K562 (cell line): ENCODE measurements around the gene OLFM3. TPM values are rescaled to one million over a fixed set of nuclear protein-coding genes. Genes with fewer than 3 reads are reported as not detected.

Experiments
- ATAC-seq: fragments of 200-7000 bp; cut with Tn5 transposase; 3 replicates; pipeline ENCODE4 v1.9.1; 2020; ENCODE audit warnings: moderate library complexity
- BruUV-seq: library from RNA; stranded (reverse); fragments of 400-500 nt; replicated peaks from 2 replicates; lab custom pipeline; 2021; lab: Mats Ljungman, UMichigan
- CTCF ChIA-PET: fragments of 300-600 bp; formaldehyde crosslinking; extraction: SDS; loops from one replicate; lab custom pipeline; 2021; ENCODE audit warnings: low intra/inter-chr PET ratio; lab: Yijun Ruan, JAX
- POLR2A ChIA-PET: fragments of 300-600, 350-650 bp; sonication (Branson Sonifier 250); formaldehyde crosslinking; extraction: SDS; loops from one replicate; lab custom pipeline; 2021; ENCODE audit warnings: antibody characterized with exemption, inconsistent platforms; lab: Yijun Ruan, JAX
- DNase-seq, 4 experiments: peaks; one replicate each; pipeline versions ENCODE4 v3.0.0 to v3.0.0-alpha.2; 2011 to 2018; ENCODE audit warnings: low spot score in 3 of 4, mixed read lengths in 3 of 4; ENCODE audit errors: extremely low read depth in 1 of 4
- FAIRE-seq: peaks from 2 replicates; lab custom pipeline; 2011; peaks lifted over from hg19 to GRCh38; lab: Jason Lieb, UNC
- H2AFZ ChIP-seq: 2 replicates; pipeline ENCODE4 v1.6.0; 2011; ENCODE audit warnings: low read depth, low read length, control low read depth, inconsistent platforms
- H3K27ac ChIP-seq: fragments of 200-600 bp; 3 replicates; pipeline ENCODE4 v1.8.0; 2011; ENCODE audit warnings: low read depth, mild to moderate bottlenecking, control low read depth, inconsistent platforms, low read length, moderate library complexity, mixed read lengths; ENCODE audit errors: extremely low read depth
- H3K27me3 ChIP-seq, 2 experiments: fragments of 300-600 bp in 1 of 2; 2 replicates in 1 of 2; 3 replicates in 1 of 2; pipeline versions ENCODE4 v1.6.0 to v1.8.0; 2011; ENCODE audit warnings: inconsistent platforms in 2 of 2, low read length in 2 of 2, mild to moderate bottlenecking in 1 of 2, mixed read lengths in 1 of 2, moderate library complexity in 1 of 2; ENCODE audit not compliant: control insufficient read depth in 2 of 2, insufficient read depth in 2 of 2
- H3K36me3 ChIP-seq: fragments of 300-600 bp; 3 replicates; pipeline ENCODE4 v1.8.0; 2011; ENCODE audit warnings: mild to moderate bottlenecking, low read length, inconsistent platforms; ENCODE audit not compliant: control insufficient read depth, insufficient read depth
- H3K4me1 ChIP-seq, 2 experiments: fragments of 200-600 bp in 1 of 2; replicated peaks in 1 of 2; 2 replicates in 1 of 2; 3 replicates in 1 of 2; pipeline versions ENCODE4 v1.5.1 to v1.8.0; 2011; ENCODE audit warnings: inconsistent platforms in 2 of 2, low read length in 2 of 2, mild to moderate bottlenecking in 1 of 2, mixed read lengths in 1 of 2, moderate library complexity in 1 of 2; ENCODE audit not compliant: control insufficient read depth in 2 of 2, insufficient read depth in 2 of 2
- H3K4me2 ChIP-seq: 2 replicates; pipeline ENCODE4 v1.6.1; 2011; ENCODE audit warnings: low read length, control low read depth, inconsistent platforms, mixed read lengths; ENCODE audit not compliant: insufficient read depth
- H3K4me3 ChIP-seq: fragments of 200-600 bp; sonication (generic), shearing (Covaris generic); 2 replicates; pipeline ENCODE4 v1.5.1; 2016; ENCODE audit warnings: control low read depth, inconsistent platforms
- H3K79me2 ChIP-seq: fragments of 200-600 bp; 3 replicates; pipeline ENCODE4 v1.8.0; 2011; ENCODE audit warnings: low read length, inconsistent platforms; ENCODE audit not compliant: control insufficient read depth, insufficient read depth
- H3K9ac ChIP-seq, 2 experiments: 2 replicates each; pipeline versions ENCODE4 v1.6.0 to v1.6.1; 2011; ENCODE audit warnings: low read depth in 2 of 2, low read length in 2 of 2, control low read depth in 1 of 2, inconsistent platforms in 1 of 2, mild to moderate bottlenecking in 1 of 2, mixed read lengths in 1 of 2; ENCODE audit not compliant: insufficient read depth in 1 of 2
- H3K9me1 ChIP-seq: one replicate; pipeline ENCODE4 v1.6.0; 2011; ENCODE audit warnings: inconsistent platforms, mild to moderate bottlenecking, low read length, moderate library complexity; ENCODE audit not compliant: control insufficient read depth, insufficient read depth
- H3K9me3 ChIP-seq: replicated peaks from 2 replicates; pipeline ENCODE4 v1.5.1; 2011; ENCODE audit warnings: low read depth, low read length, inconsistent platforms; ENCODE audit not compliant: control insufficient read depth, insufficient read depth
- H4K20me1 ChIP-seq: replicated peaks from 2 replicates; pipeline ENCODE4 v1.6.1; 2011; ENCODE audit warnings: low read length, inconsistent platforms, mixed read lengths; ENCODE audit not compliant: control insufficient read depth, insufficient read depth
- C11orf30 ChIP-seq: fragments of 450-650 bp; IDR thresholded peaks from 2 replicates; pipeline ENCODE4 v1.6.1; 2016; ENCODE audit warnings: low read depth, mild to moderate bottlenecking
- CHD1 ChIP-seq: fragments of 200-600 bp; sonication (generic); IDR thresholded peaks from one replicate; pipeline ENCODE4 v1.6.1; 2012; ENCODE audit warnings: mild to moderate bottlenecking, moderate library complexity, low read length, inconsistent platforms
- CREBBP ChIP-seq: IDR thresholded peaks from one replicate; pipeline ENCODE4 v1.6.1; 2012; ENCODE audit warnings: low read depth, mild to moderate bottlenecking, control low read depth, inconsistent platforms, low read length
- ELF1 ChIP-seq: fragments of 200-800 bp; sonication (Bioruptor generic); IDR thresholded peaks from 2 replicates; pipeline ENCODE4 v1.6.1; 2016; ENCODE audit warnings: missing genetic modification characterization, missing compliant biosample characterization
- L3MBTL2 ChIP-seq: fragments of 450-650 bp; IDR thresholded peaks from 2 replicates; pipeline ENCODE4 v1.6.1; 2016; ENCODE audit warnings: mild to moderate bottlenecking, moderate library complexity
- NKRF ChIP-seq: fragments of 450-650 bp; IDR thresholded peaks from 2 replicates; pipeline ENCODE4 v1.6.1; 2016; ENCODE audit warnings: borderline replicate concordance
- NR2C2 ChIP-seq, 2 experiments: fragments of 200-800 bp in 1 of 2; sonication (Bioruptor generic) in 1 of 2; sonication (generic) in 1 of 2; formaldehyde crosslinking in 1 of 2; IDR thresholded peaks; 2 replicates each; pipeline versions ENCODE4 v1.6.1 to v1.8.0; 2016 to 2022; ENCODE audit warnings: mild to moderate bottlenecking in 1 of 2, missing compliant biosample characterization in 1 of 2, missing genetic modification characterization in 1 of 2, missing genetic modification reagents in 1 of 2
- RBM15 ChIP-seq: fragments of 200-400 bp; formaldehyde crosslinking; IDR thresholded peaks from 2 replicates; pipeline ENCODE4 v1.6.1; 2018; ENCODE audit warnings: mild to moderate bottlenecking, low read length, moderate library complexity; ENCODE audit not compliant: insufficient read depth
- RBM22 ChIP-seq: fragments of 200-400 bp; formaldehyde crosslinking; IDR thresholded peaks from 2 replicates; pipeline ENCODE4 v1.6.1; 2018; ENCODE audit warnings: low read length, low read depth; ENCODE audit not compliant: poor library complexity, severe bottlenecking
- SFPQ ChIP-seq: fragments of 200-400 bp; formaldehyde crosslinking; IDR thresholded peaks from 2 replicates; pipeline ENCODE4 v1.6.1; 2017; ENCODE audit warnings: mild to moderate bottlenecking, low read depth, low read length, moderate library complexity
- SLC30A9 ChIP-seq: fragments of 250-450 bp; sonication (Bioruptor Pico); IDR thresholded peaks from 2 replicates; pipeline ENCODE4 v1.8.0; 2022; ENCODE audit warnings: mild to moderate bottlenecking, moderate library complexity
- STAT5A ChIP-seq: IDR thresholded peaks from 2 replicates; pipeline ENCODE4 v1.6.1; 2012; ENCODE audit warnings: low read length, inconsistent platforms, borderline replicate concordance
- TCF7L2 ChIP-seq: fragments of 150-350 bp; IDR thresholded peaks from 2 replicates; pipeline ENCODE4 v1.6.1; 2016; ENCODE audit warnings: low read depth, mild to moderate bottlenecking, low read length, moderate library complexity
- TSC22D4 ChIP-seq: fragments of 450-650 bp; IDR thresholded peaks from 2 replicates; pipeline ENCODE4 v1.6.1; 2016; ENCODE audit warnings: missing genetic modification characterization, missing biosample characterization, control low read depth
- ZMIZ1 ChIP-seq, 2 experiments: fragments of 150-350 bp in 1 of 2; IDR thresholded peaks; 2 replicates each; pipeline ENCODE4 v1.6.1; 2012 to 2016; ENCODE audit warnings: low read depth in 2 of 2, low read length in 2 of 2, mild to moderate bottlenecking in 1 of 2, moderate library complexity in 1 of 2
- ZNF445 ChIP-seq: fragments of 250-450 bp; sonication (Bioruptor Pico); IDR thresholded peaks from 2 replicates; pipeline ENCODE4 v1.4.0; 2020; ENCODE audit warnings: low read depth, mild to moderate bottlenecking, moderate library complexity
- WGBS: fragments of 100-300 bp; shearing (Covaris generic); methylation state at CpG from one replicate; pipeline ENCODE4 v1.1.6; 2016; ENCODE audit warnings: low coverage, mixed read lengths; ENCODE audit not compliant: insufficient coverage; ENCODE audit errors: missing lambda C conversion rate; 5-methylcytosine and 5-hydroxymethylcytosine counted together
- in situ Hi-C: fragments of 300-500 bp; cut with MboI; formaldehyde crosslinking; loops from 4 replicates; pipeline ENCODE4 v1.15.0; 2018; ENCODE audit warnings: inconsistent platforms, mixed read lengths
- intact Hi-C: fragments of 100-400 bp; cut with micrococcal nuclease; formaldehyde crosslinking; loops from 2 replicates; pipeline ENCODE4 v1.14.2; 2022
- polyA plus RNA-seq, 8 experiments: library from polyadenylated mRNA; depleted of rRNA in 4 of 8; stranded (reverse) in 5 of 8; unstranded in 3 of 8; fragments of >200 nt; fragmentation: Nextera tagmentation in 2 of 8; fragmentation: Illumina TruSeq in 1 of 8; extraction: Ambion mirVana in 2 of 8; extraction: Trizol in 1 of 8; gene quantifications; 2 replicates each; pipeline versions ENCODE4 v1.2.1 to v1.2.3, GENCODE V29; 2011 to 2014; ENCODE audit warnings: inconsistent platforms in 1 of 8, missing spikeins in 1 of 8
- total RNA-seq, 7 experiments: library from RNA; depleted of rRNA in 6 of 7; stranded (reverse); fragments of >200 nt in 6 of 7; fragmentation: Illumina TruSeq in 2 of 7; extraction: Trizol in 2 of 7; gene quantifications; 2 replicates each; pipeline versions ENCODE4 v1.2.1 to v1.2.3, GENCODE V29; 2011 to 2021; ENCODE audit warnings: low replicate concordance in 1 of 7

The OLFM3 gene
- total and polyA plus RNA-seq, 9 of the 15 experiments (the other 6 are each of a cell fraction or from before 2014, with no cell fraction given), result 0.07 TPM; not detected in 8

GRCh38 chr1:101938681-101939080 is 58.0 kb downstream of the OLFM3 start:
- CTCF ChIA-PET, result no interaction called here
- TF ChIP-seq ZMIZ1 (IDR thresholded peaks at IDR 0.05; ENCODE audit: low read depth in 2 of 2, low read length in 2 of 2) (no peak), STAT5A (no peak), SLC30A9 (CRISPR knock-in tag) (no peak), NKRF (no peak), CHD1 (no peak), L3MBTL2 (no peak), ELF1 (tag) (no peak), TCF7L2 (no peak), ZNF445 (CRISPR knock-in tag) (no peak), RBM22 (no peak), TSC22D4 (tag) (no peak), NR2C2 (CRISPR knock-in tag; IDR thresholded peaks at IDR 0.05) (no peak), NR2C2 (tag; IDR thresholded peaks at IDR 0.05) (no peak), C11orf30 (no peak), RBM15 (no peak), CREBBP (no peak), SFPQ (no peak)

More at GRCh38 chr1:101938681-101939080, 58.0 kb downstream of the OLFM3 start:
- BruUV-seq, result no TSS peak
- no peak for FAIRE-seq
- Histone ChIP-seq H4K20me1 (no peaks in the 10 kb centered on the region), H3K4me2 (no peak overlapping the region), H3K27ac (no peak overlapping the region), H3K27me3 (no peaks in the 10 kb centered on the region), H3K79me2 (no peaks in the 10 kb centered on the region), H3K4me3 (no peak overlapping the region), H2AFZ (no peak overlapping the region), H3K4me1 (no peaks in the 10 kb centered on the region), H3K9me3 (no peaks in the 10 kb centered on the region), H3K9ac (no peak overlapping the region), H3K36me3 (no peaks in the 10 kb centered on the region), H3K9me1 (no peaks in the 10 kb centered on the region)
- 9% methylated on average over 1 of the region's 1 CpG for WGBS
- intact Hi-C loops (no loop called here), in situ Hi-C loops (no loop called here)
- POLR2A ChIA-PET, result no interaction called here
- ATAC-seq, result no peak
- no peak for DNase-seq
